H1 (cell line): ENCODE results near the gene SCN1B. TPM values are rescaled to one million over a fixed set of nuclear protein-coding genes. Genes with fewer than 3 reads are reported as not detected.

ENCODE experiments used
- JUN ChIP-seq: IDR thresholded peaks from 2 replicates; pipeline ENCODE4 v1.6.1; 2011; ENCODE audit warnings: low read depth, mild to moderate bottlenecking, improper control_type of control experiment, low read length
- polyA plus RNA-seq, 7 experiments: library from polyadenylated mRNA; depleted of rRNA in 3 of 7; stranded (reverse) in 5 of 7; unstranded in 2 of 7; fragments of >200 nt in 5 of 7; fragments of 200-250 nt in 2 of 7; gene quantifications; 1 replicate in 5 of 7; 2 replicates in 1 of 7; 4 replicates in 1 of 7; pipeline versions ENCODE4 v1.2.1 to v1.2.3, GENCODE V29; 2011 to 2013; ENCODE audit warnings: missing spikeins in 2 of 7, mixed read lengths in 2 of 7
- total RNA-seq: library from RNA; stranded (reverse); fragmentation: NEBNext Ultra II Directional; extraction: Animal tissue kit (Norgen Biotek cat#: 25700); gene quantifications from 2 replicates; pipeline ENCODE4 v1.2.1, GENCODE V29; 2021
- TF ChIP-seq, protein P1 (sequence below): fragments of 300-600 bp; sonication (generic); IDR thresholded peaks from 2 replicates; pipeline ENCODE4 v1.7.1; 2012; ENCODE audit warnings: low read length, moderate library complexity, mild to moderate bottlenecking, inconsistent platforms; ENCODE audit not compliant: insufficient replicate concordance
- TF ChIP-seq, protein P2 (sequence below): IDR thresholded peaks from 2 replicates; pipeline ENCODE4 v1.6.1; 2012; ENCODE audit warnings: inconsistent platforms

SCN1B gene
- total and polyA plus RNA-seq, 2 of the 8 experiments (the other 6 are each of a cell fraction or from before 2014, with no cell fraction given), result 3.1 to 3.5 TPM

- TF ChIP-seq, protein P1, sequence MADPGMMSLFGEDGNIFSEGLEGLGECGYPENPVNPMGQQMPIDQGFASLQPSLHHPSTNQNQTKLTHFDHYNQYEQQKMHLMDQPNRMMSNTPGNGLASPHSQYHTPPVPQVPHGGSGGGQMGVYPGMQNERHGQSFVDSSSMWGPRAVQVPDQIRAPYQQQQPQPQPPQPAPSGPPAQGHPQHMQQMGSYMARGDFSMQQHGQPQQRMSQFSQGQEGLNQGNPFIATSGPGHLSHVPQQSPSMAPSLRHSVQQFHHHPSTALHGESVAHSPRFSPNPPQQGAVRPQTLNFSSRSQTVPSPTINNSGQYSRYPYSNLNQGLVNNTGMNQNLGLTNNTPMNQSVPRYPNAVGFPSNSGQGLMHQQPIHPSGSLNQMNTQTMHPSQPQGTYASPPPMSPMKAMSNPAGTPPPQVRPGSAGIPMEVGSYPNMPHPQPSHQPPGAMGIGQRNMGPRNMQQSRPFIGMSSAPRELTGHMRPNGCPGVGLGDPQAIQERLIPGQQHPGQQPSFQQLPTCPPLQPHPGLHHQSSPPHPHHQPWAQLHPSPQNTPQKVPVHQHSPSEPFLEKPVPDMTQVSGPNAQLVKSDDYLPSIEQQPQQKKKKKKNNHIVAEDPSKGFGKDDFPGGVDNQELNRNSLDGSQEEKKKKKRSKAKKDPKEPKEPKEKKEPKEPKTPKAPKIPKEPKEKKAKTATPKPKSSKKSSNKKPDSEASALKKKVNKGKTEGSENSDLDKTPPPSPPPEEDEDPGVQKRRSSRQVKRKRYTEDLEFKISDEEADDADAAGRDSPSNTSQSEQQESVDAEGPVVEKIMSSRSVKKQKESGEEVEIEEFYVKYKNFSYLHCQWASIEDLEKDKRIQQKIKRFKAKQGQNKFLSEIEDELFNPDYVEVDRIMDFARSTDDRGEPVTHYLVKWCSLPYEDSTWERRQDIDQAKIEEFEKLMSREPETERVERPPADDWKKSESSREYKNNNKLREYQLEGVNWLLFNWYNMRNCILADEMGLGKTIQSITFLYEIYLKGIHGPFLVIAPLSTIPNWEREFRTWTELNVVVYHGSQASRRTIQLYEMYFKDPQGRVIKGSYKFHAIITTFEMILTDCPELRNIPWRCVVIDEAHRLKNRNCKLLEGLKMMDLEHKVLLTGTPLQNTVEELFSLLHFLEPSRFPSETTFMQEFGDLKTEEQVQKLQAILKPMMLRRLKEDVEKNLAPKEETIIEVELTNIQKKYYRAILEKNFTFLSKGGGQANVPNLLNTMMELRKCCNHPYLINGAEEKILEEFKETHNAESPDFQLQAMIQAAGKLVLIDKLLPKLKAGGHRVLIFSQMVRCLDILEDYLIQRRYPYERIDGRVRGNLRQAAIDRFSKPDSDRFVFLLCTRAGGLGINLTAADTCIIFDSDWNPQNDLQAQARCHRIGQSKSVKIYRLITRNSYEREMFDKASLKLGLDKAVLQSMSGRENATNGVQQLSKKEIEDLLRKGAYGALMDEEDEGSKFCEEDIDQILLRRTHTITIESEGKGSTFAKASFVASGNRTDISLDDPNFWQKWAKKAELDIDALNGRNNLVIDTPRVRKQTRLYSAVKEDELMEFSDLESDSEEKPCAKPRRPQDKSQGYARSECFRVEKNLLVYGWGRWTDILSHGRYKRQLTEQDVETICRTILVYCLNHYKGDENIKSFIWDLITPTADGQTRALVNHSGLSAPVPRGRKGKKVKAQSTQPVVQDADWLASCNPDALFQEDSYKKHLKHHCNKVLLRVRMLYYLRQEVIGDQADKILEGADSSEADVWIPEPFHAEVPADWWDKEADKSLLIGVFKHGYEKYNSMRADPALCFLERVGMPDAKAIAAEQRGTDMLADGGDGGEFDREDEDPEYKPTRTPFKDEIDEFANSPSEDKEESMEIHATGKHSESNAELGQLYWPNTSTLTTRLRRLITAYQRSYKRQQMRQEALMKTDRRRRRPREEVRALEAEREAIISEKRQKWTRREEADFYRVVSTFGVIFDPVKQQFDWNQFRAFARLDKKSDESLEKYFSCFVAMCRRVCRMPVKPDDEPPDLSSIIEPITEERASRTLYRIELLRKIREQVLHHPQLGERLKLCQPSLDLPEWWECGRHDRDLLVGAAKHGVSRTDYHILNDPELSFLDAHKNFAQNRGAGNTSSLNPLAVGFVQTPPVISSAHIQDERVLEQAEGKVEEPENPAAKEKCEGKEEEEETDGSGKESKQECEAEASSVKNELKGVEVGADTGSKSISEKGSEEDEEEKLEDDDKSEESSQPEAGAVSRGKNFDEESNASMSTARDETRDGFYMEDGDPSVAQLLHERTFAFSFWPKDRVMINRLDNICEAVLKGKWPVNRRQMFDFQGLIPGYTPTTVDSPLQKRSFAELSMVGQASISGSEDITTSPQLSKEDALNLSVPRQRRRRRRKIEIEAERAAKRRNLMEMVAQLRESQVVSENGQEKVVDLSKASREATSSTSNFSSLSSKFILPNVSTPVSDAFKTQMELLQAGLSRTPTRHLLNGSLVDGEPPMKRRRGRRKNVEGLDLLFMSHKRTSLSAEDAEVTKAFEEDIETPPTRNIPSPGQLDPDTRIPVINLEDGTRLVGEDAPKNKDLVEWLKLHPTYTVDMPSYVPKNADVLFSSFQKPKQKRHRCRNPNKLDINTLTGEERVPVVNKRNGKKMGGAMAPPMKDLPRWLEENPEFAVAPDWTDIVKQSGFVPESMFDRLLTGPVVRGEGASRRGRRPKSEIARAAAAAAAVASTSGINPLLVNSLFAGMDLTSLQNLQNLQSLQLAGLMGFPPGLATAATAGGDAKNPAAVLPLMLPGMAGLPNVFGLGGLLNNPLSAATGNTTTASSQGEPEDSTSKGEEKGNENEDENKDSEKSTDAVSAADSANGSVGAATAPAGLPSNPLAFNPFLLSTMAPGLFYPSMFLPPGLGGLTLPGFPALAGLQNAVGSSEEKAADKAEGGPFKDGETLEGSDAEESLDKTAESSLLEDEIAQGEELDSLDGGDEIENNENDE, result no peak
- TF ChIP-seq, protein P2, sequence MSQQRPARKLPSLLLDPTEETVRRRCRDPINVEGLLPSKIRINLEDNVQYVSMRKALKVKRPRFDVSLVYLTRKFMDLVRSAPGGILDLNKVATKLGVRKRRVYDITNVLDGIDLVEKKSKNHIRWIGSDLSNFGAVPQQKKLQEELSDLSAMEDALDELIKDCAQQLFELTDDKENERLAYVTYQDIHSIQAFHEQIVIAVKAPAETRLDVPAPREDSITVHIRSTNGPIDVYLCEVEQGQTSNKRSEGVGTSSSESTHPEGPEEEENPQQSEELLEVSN, result no peak
- TF ChIP-seq JUN, result no peak
Measured at GRCh38 chr19:35076657-35077056, 46.4 kb downstream of the SCN1B start (continued).
